Stomach smooth muscle (tissue), 2 donors: Measurements from ENCODE around the gene TMEM141.

ENCODE experiments used
- H3K27ac ChIP-seq: one replicate; pipeline ENCODE4 v1.7.0; 2013; ENCODE audit warnings: mild to moderate bottlenecking, low read length, inconsistent platforms
- H3K27me3 ChIP-seq, 2 donors: one replicate each; pipeline ENCODE4 v1.7.0; 2013; ENCODE audit warnings: low read length in 2 of 2; ENCODE audit not compliant: insufficient read depth in 2 of 2, control insufficient read depth in 1 of 2
- H3K36me3 ChIP-seq, 2 donors: one replicate each; pipeline ENCODE4 v1.7.0; 2013; ENCODE audit warnings: low read length in 2 of 2; ENCODE audit not compliant: control insufficient read depth in 2 of 2, insufficient read depth in 2 of 2
- H3K4me1 ChIP-seq: one replicate; pipeline ENCODE4 v1.7.0; 2013; ENCODE audit warnings: low read length; ENCODE audit not compliant: control insufficient read depth, insufficient read depth
- H3K4me3 ChIP-seq, 2 donors: one replicate each; pipeline ENCODE4 v1.7.0; 2013; ENCODE audit warnings: low read length in 2 of 2
- H3K9ac ChIP-seq, 2 donors: one replicate each; pipeline ENCODE4 v1.7.0; 2013; ENCODE audit warnings: low read length in 2 of 2, mild to moderate bottlenecking in 1 of 2
- H3K9me3 ChIP-seq, 2 donors: one replicate each; pipeline ENCODE4 v1.7.0; 2013; ENCODE audit warnings: low read length in 2 of 2; ENCODE audit not compliant: control insufficient read depth in 2 of 2
- donor health status: healthy.
- donor health status: Pancreatic carcinoma.

TMEM141 gene

DNA sequence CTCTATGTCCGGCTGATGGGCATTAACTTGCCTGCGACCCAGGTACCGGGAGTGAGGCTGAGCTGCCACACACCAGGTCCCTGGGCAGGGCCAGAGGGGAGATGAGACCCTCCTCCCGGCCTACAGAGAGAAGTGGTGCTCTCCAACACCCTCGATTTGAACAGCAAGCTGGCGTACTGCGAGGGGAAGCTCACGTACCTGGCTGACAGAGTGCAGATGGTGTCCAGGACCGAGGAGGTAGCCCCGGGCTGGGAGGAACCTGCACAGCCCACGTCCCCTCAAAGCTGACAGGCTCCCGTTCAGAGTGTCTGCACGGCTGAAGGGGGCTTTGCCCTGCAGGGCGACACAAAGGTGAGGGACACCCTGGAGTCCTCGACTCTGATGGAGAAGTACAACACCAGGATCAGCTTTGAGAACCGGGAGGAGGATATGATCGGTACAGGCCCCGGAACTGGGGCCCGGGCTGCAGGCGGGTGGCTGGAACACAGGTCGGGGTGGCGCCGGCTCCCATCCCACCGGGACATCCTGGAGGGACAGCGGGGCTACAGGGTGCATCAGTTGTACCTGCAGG, 15.6 kb downstream of the TMEM141 start:
- H3K4me1 ChIP-seq = peaks cover 31% of the 10 kb centered on the region
- no peak overlapping the region for H3K27ac ChIP-seq
- peak overlapping the region; percentile 36 to 63 for H3K9ac ChIP-seq
- H3K4me3 ChIP-seq = peak overlapping the region; percentile 65 to 87
- peaks cover 7 to 8% of the 10 kb centered on the region in 2 donors for H3K27me3 ChIP-seq
- H3K9me3 ChIP-seq = no peaks in the 10 kb centered on the region
- H3K36me3 ChIP-seq = peaks cover 6 to 7% of the 10 kb centered on the region in 2 donors

DNA sequence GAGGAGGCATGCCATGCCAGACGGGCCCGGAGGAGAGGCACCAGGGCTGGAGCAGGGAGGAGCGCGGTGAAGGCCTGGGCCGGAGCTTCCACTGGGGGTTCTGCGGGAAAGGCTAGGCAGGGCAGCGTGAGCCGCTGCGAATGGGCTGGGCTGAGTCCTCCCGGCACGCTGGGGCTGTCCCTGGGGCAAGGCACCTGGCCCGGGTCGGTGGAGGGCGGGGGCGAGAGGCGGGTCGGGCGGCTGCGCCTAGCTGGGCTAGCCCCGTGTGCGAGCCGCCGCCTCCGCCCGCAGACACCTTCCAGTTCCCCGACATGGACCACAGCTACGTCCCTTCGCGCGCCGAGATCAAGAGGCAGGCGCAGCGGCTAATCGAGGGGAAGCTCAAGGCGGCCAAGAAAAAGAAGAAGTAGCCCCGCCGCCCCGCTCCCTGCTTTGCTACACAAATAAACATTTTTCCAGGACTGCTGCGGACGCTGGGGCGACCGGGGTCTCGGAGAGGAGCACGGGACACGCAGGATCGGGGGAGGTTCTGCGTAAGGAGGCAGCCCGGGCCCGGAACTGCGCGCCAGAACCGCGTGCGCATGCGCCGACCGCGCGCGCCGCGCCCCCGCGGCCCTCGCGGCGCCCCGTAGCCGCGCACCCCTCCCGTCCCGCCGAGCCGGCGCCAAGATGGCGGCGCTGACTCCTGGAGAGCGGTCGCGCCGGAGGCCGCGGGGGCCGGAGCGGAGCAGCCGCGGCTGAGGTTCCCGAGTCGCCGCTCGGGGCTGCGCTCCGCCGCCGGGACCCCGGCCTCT, 16.3 kb downstream of the TMEM141 start, which contains the start of gene RABL6:
TSS of gene RABL6 (plus strand) at position 668 of the 794 bp plus-strand sequence. CDS start 249 bp downstream, outside the sequence.
- peaks cover 31% of the 10 kb centered on the region for H3K4me1 ChIP-seq
- peak within 1 kb of the TSS; percentile 70 to 73 for H3K9ac ChIP-seq

GRCh38 chr9:136808075-136808805, 17.1 kb downstream of the TMEM141 start:
- peaks cover 31% of the 10 kb centered on the region for H3K4me1 ChIP-seq
- H3K4me3 ChIP-seq = peak overlapping the region; percentile 65 to 87

More for the DNA sequence above, 16.3 kb downstream of the TMEM141 start, which contains the start of gene RABL6:
- peak within 1 kb of the TSS; percentile 65 to 87 for H3K4me3 ChIP-seq
- H3K36me3 ChIP-seq = peaks cover 6 to 7% of the 10 kb centered on the region in 2 donors
- no peaks in the 10 kb centered on the region for H3K9me3 ChIP-seq
- H3K27ac ChIP-seq = peak within 1 kb of the TSS; percentile 71
- H3K27me3 ChIP-seq = peaks cover under 1% of the 10 kb centered on the region in 2 donors

DNA sequence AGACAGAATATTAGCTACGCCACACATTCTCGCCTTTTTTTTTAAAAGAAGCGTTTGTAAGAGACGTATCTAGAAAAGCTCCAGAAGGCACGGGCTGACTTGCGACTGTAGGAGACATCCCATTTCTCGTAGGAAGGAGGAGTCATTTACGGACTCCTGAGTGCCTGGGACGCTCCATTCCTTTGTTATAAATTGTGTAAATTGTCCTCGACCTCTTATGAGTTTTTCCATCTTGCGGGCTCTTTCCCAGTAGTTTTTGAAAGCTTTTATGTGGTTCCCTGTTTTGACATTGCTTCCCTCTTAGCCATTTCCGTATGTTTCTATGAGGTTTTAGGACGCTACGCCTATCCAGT, 17.6 kb downstream of the TMEM141 start:
- H3K27ac ChIP-seq = no peak overlapping the region
- H3K4me1 ChIP-seq = peaks cover 31% of the 10 kb centered on the region
- no peaks in the 10 kb centered on the region for H3K9me3 ChIP-seq
- H3K9ac ChIP-seq = peak overlapping the region; percentile 60 to 70
- H3K27me3 ChIP-seq = no peaks in the 10 kb centered on the region
- peaks cover 6 to 7% of the 10 kb centered on the region in 2 donors for H3K36me3 ChIP-seq
- peak overlapping the region; percentile 65 to 87 for H3K4me3 ChIP-seq

More at GRCh38 chr9:136808075-136808805, 17.1 kb downstream of the TMEM141 start:
- H3K36me3 ChIP-seq = peaks cover 6 to 7% of the 10 kb centered on the region in 2 donors
- no peaks in the 10 kb centered on the region for H3K9me3 ChIP-seq
- H3K27me3 ChIP-seq = no peaks in the 10 kb centered on the region
- no peak overlapping the region for H3K27ac ChIP-seq
- peak overlapping the region; percentile 70 to 71 for H3K9ac ChIP-seq

DNA sequence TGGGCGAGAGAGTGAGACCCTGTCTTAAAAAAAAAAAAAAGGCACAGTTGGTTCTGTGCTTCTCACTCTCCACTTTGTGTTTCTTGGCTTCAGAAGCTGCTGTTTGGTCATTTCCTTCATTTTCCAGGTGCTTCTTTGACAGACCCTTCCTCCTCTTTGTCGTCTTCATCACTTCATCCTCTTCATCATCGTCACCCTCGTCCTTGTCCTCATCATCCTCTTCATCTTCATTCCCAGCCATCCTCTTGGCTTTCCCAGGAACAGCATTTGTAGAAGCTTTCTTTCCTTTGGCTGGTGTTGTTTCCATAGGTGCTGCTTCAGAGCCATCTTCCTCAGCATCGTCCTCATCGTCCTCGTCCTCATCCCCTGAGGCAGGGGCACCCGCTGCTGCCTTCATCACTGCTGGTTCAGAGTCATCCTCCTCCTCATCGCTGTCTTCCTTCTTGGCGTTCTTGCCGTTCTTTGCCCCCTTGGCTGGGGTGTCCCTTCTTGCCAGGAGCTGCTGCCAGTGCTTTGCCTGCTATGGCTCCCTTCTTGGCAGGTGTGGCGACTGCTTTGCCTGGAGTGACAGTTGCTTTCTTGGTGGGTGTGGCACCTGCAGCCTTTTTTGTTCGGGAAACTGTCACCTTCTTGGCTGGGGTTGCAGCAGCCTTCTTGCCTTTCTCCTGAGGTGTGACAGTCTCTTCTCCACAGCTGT, 23.7 kb downstream of the TMEM141 start:
- Histone ChIP-seq H3K4me3 (no peak overlapping the region), H3K27me3 (no peaks in the 10 kb centered on the region), H3K9me3 (no peaks in the 10 kb centered on the region), H3K36me3 (peaks cover 7 to 8% of the 10 kb centered on the region in 2 donors), H3K4me1 (peaks cover 4% of the 10 kb centered on the region), H3K27ac (no peak overlapping the region), H3K9ac (no peak overlapping the region)

DNA sequence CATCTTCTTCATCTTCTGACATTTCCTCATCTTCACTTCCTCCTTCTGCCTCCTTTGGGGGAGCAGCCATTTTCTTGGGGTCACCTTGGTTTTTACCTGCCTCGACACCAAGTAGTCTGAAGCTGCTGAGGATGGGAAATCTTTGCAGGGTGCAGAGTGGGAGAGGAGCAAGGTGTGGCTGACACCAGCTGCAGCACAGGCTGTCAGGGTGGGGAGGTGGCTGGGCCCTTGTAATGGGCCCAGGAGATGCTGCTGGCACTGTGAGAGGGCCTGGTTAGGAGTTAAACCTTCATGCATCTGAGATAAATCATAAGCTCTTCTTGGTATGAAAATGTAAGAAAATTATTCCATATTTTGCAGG, 24.3 kb downstream of the TMEM141 start:
- no peaks in the 10 kb centered on the region for H3K27me3 ChIP-seq
- H3K4me1 ChIP-seq = no peaks in the 10 kb centered on the region

DNA sequence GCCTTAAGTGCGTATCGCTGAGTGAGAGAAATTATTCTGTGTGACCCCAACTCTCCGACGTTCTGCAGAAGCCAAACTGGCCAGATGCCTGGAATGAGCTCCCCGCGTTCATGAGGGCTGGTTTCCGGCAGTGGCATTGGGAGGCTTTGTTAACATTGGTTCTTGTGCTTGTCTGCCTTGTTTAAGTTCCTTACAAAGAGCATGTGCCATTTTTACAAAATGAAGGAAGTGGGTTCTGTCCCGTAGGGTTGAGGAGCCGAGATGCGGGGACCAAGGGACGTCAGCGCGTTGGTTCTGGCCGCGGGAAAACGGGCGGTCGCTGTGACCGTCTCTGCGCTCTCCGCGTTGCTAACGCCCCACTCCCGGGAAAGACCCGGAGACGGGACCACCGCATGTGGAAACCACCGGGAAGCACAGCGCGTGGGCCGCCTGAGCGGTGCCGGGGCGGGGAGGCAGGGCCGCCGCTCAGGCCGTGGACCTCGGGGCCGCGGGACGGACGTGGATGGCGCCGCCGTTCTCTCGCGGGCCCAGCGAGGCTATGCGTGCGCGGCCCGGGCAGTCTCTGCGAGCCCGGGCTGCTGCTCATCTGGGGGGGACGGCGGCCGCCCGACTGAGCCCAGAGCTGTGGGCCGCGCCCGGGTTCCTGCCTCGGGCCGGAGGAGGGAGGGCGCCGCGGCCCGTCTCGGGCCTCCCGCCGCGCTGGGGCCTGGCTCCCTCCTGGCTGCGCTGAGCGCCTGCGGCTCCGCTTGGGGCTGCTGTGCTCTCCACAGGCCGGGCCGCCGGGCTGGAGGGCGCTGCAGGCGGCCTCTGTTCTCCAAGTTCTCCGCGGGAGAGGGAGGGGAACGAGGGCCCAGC, 30.1 kb downstream of the TMEM141 start:
- no peak overlapping the region for H3K27ac ChIP-seq
- peak overlapping the region; percentile 29 to 41 for H3K9ac ChIP-seq
- peak overlapping the region; percentile 49 to 62 for H3K4me3 ChIP-seq

More for the DNA sequence above, 24.3 kb downstream of the TMEM141 start:
- H3K9ac ChIP-seq = no peak overlapping the region
- peaks cover 4 to 5% of the 10 kb centered on the region in 2 donors for H3K36me3 ChIP-seq
- no peak overlapping the region for H3K27ac ChIP-seq
- H3K4me3 ChIP-seq = no peak overlapping the region
- no peaks in the 10 kb centered on the region for H3K9me3 ChIP-seq

DNA sequence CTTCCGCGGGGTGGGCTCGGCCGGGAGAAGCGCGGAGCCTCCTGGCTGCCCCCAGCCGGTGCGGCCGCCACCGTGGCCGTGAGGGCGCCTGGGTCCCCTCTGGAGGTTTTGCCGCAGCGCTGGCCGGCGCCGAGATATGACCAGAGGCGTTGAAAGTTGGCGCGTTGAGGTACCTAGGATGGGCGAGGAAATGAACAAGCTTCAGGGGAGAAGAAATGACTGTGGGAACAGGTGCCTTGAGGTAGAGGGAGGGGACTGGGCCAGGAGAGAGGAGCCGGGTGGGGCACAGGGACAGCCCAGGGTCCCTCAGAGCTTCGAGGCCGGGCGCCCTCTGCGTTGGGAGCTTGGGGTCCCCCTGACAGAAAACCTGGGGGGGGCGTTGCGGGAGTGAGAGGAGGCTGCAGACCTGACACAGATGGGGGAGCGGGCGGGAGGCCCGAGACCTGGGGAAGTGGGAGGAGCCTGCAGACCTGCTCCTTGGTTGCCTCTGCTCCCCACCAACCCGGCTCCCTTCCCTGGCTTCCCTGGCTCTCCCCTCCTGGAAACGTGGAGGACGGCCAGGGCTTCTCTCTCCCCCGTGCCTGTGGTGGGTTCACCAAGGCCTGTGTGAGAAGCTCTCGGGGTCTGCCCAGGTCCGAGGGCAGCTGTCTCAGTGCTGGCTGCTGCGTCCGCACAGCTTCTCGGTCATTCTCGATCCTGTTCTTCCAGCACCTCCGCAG, 30.8 kb downstream of the TMEM141 start:
- Histone ChIP-seq H3K9me3 (no peaks in the 10 kb centered on the region), H3K27me3 (no peaks in the 10 kb centered on the region), H3K9ac (no peak overlapping the region), H3K36me3 (peaks cover 9 to 25% of the 10 kb centered on the region in 2 donors), H3K4me3 (peak overlapping the region in 1 of 2 donors; percentile 62), H3K27ac (no peak overlapping the region), H3K4me1 (peaks cover 15% of the 10 kb centered on the region)

More for the DNA sequence above, 30.1 kb downstream of the TMEM141 start:
- Histone ChIP-seq H3K9me3 (no peaks in the 10 kb centered on the region), H3K4me1 (peaks cover 15% of the 10 kb centered on the region), H3K27me3 (no peaks in the 10 kb centered on the region), H3K36me3 (peaks cover 7 to 20% of the 10 kb centered on the region in 2 donors)
